Kidney epithelial cell (primary cell): ENCODE results near the gene CCDC200. TPM values are rescaled to one million over a fixed set of nuclear protein-coding genes. Genes with fewer than 3 reads are reported as not detected.

Source experiments
- DNase-seq: peaks from one replicate; pipeline ENCODE4 v3.0.0-alpha.2; 2010; ENCODE audit warnings: low read depth
- H3K27me3 ChIP-seq: 2 replicates; pipeline ENCODE4 v1.6.0; 2011; ENCODE audit warnings: low read length; ENCODE audit not compliant: control insufficient read depth, insufficient read depth
- H3K36me3 ChIP-seq: 2 replicates; pipeline ENCODE4 v1.5.1; 2011; ENCODE audit warnings: low read length; ENCODE audit not compliant: control insufficient read depth, insufficient read depth
- H3K4me3 ChIP-seq: 2 replicates; pipeline ENCODE4 v1.5.1; 2011; ENCODE audit warnings: low read depth, mild to moderate bottlenecking, control low read depth, low read length
- total RNA-seq: library from RNA; depleted of rRNA; stranded (reverse); fragments of >200 nt; gene quantifications from 2 replicates; pipeline ENCODE4 v1.2.3, GENCODE V29; 2015
- TF ChIP-seq, protein P1 (sequence below): IDR thresholded peaks from 2 replicates; pipeline ENCODE4 v1.5.1; 2011; ENCODE audit warnings: mild to moderate bottlenecking, moderate library complexity, low read length, control low read depth, inconsistent platforms; ENCODE audit not compliant: insufficient read depth, poor library complexity, severe bottlenecking

Gene CCDC200
- total RNA-seq, 1 donor from 2014 or later: not detected

DNA sequence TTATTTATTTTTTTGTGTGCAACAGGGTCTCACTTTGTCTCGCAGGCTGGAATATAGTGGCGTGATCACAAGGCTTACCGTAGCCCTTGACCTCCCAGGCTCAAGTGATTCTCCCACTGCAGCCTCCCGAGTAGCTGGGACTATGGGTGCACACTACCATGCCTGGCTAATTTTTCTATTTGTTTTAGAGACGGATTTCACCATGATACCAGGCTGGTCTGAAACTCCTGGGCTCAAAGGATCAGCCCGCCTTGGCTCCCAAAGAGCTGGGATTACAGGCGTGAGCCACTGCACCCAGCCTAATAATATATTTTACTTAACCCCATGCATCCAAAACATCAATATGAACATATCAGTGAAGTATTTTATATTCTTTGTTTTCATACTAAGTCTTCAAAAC is 2.0 kb downstream of the CCDC200 start:
- no peak overlapping the region for H3K4me3 ChIP-seq
- TF ChIP-seq, protein P1, sequence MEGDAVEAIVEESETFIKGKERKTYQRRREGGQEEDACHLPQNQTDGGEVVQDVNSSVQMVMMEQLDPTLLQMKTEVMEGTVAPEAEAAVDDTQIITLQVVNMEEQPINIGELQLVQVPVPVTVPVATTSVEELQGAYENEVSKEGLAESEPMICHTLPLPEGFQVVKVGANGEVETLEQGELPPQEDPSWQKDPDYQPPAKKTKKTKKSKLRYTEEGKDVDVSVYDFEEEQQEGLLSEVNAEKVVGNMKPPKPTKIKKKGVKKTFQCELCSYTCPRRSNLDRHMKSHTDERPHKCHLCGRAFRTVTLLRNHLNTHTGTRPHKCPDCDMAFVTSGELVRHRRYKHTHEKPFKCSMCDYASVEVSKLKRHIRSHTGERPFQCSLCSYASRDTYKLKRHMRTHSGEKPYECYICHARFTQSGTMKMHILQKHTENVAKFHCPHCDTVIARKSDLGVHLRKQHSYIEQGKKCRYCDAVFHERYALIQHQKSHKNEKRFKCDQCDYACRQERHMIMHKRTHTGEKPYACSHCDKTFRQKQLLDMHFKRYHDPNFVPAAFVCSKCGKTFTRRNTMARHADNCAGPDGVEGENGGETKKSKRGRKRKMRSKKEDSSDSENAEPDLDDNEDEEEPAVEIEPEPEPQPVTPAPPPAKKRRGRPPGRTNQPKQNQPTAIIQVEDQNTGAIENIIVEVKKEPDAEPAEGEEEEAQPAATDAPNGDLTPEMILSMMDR: no peak
- DNase-seq: no peak

DNA sequence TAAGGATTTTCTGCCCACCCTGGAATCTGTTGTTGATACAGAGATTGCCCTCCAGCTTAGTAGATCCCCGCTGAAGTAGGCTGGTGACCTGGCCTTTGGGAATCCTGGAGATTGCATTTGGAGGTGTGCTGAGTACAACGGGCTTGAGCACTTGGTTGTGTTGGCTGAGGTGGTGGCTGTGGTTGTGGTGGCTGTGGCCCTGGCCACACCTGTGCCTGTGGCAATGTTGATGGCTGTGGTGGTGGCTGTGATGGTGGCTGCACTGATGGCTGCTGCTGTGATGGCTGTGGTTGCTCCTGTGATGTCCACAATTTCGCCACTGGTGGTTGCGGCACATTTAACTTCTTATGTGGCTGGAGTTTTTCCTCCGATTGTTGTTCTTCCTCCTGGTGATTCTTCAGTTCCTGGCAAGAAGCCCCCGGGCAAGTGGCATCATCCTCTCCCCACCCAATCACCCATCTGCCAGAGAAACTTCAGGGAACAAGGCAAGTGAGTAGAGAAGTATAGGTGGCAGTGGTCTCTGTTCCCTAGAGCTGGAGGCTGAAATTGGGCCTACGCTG is 4.2 kb downstream of the CCDC200 start:
- Histone ChIP-seq H3K4me3 (no peak overlapping the region), H3K27me3 (no peaks in the 10 kb centered on the region), H3K36me3 (no peaks in the 10 kb centered on the region)
- DNase-seq: no peak
- TF ChIP-seq, protein P1: no peak

More for the DNA sequence above, 2.0 kb downstream of the CCDC200 start:
- Histone ChIP-seq H3K36me3 (no peaks in the 10 kb centered on the region), H3K27me3 (no peaks in the 10 kb centered on the region)

DNA sequence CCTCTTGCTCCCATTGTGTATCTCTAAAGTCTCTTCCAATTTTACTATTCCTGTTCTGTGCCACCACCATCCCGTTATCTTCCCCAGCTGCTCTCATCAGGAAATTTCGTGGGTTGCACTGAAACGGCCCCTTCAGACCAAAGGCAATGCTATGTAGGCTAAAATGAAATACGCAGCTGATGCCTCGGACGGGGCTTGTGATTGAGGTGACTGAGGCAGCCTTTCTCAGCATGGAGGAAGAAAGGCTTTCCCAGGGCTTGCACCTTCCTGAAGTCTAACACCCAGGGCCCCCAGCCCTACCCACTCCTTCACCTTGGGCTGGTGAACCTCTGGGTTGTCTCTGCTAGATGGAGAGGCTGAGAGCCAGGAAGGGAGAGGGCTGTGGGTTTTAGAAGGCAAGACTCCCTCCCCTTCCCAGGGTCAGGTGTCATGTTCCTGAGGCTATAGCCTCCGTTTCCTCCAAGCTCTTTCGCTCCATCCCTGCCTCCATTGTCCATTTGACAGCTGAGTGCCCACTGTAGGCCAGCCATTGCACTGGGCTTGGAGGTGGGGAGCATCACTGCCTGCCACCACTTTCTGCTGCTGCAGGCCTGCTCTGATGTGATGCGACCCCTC is 7.8 kb downstream of the CCDC200 start:
- DNase-seq: no peak
- peaks cover 2% of the 10 kb centered on the region for H3K36me3 ChIP-seq
- no peak overlapping the region for H3K4me3 ChIP-seq
- TF ChIP-seq, protein P1: no peak
- H3K27me3 ChIP-seq: no peaks in the 10 kb centered on the region

DNA sequence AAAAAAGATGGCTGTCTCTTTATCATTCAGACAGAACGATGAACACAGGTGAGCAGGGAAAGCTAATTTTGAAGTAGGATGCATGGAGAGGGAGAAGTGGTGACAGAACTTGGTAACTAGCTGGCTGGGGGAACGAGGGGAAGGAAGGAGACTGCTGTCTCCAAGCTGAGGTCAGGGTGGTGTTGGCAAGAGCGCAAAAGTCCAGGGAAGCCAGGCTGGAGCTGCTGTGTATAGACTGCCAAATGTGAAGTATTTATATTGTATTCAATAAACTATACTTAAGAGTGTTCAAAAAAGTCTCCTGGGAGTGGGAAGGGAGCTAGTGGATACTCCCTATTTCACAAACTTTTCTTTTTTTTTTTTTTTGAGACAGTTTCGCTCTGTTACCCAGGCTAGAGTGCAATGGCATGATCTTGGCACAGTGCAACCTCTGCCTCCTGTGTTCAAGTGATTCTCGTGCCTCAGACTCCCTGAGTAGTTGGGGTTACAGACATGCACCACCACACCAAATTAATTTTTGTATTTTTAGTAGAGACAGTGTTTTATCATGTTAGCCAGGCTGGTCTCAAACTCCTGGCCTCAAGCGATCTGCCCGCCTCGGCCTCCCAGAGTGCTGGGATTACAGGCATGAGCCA is 8.6 kb downstream of the CCDC200 start:
- TF ChIP-seq, protein P1: no peak
- Histone ChIP-seq H3K4me3 (no peak overlapping the region), H3K36me3 (peaks cover 2% of the 10 kb centered on the region), H3K27me3 (no peaks in the 10 kb centered on the region)
- DNase-seq: no peak

- DNase-seq: no peak
- H3K36me3 ChIP-seq: peaks cover 2% of the 10 kb centered on the region
- TF ChIP-seq, protein P1: no peak
- H3K27me3 ChIP-seq: no peaks in the 10 kb centered on the region
- H3K4me3 ChIP-seq: no peak overlapping the region
These were observed 9.4 kb downstream of the CCDC200 start for GRCh38 chr17:43219001-43219400.

DNA sequence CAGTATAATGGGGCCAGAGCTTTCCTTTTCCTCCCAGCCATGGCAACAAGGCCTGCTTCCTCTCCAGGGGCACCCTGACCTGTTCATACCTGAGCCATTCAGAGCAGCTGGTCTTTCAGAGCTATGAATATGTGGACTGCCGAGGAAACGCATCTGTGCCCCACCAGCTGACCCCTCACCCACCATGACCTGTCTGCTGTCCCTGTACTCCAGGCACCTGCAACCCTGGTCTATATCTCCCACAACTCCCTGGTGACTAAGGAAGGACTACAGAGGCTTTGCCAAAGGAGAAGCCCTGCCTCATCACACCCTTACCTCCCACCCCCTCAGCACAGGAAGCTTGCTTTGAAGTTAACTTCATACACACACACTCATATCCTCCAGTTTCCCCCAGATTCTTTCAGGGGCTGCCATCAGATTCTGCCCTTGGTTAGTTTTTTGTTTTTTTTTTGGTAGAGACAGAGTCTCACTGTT is 10.8 kb downstream of the CCDC200 start:
- no peak overlapping the region for H3K4me3 ChIP-seq
- H3K27me3 ChIP-seq: no peaks in the 10 kb centered on the region
- no peak for DNase-seq
- H3K36me3 ChIP-seq: peaks cover 2% of the 10 kb centered on the region
- TF ChIP-seq, protein P1: no peak
